NCI-H1092 (cell line): ENCODE results near the gene CABLES2.

ENCODE experiments used
- DNase-seq: peaks from one replicate; lab custom pipeline; 2025; lab: John Stamatoyannopoulos, UW

The CABLES2 gene

DNA sequence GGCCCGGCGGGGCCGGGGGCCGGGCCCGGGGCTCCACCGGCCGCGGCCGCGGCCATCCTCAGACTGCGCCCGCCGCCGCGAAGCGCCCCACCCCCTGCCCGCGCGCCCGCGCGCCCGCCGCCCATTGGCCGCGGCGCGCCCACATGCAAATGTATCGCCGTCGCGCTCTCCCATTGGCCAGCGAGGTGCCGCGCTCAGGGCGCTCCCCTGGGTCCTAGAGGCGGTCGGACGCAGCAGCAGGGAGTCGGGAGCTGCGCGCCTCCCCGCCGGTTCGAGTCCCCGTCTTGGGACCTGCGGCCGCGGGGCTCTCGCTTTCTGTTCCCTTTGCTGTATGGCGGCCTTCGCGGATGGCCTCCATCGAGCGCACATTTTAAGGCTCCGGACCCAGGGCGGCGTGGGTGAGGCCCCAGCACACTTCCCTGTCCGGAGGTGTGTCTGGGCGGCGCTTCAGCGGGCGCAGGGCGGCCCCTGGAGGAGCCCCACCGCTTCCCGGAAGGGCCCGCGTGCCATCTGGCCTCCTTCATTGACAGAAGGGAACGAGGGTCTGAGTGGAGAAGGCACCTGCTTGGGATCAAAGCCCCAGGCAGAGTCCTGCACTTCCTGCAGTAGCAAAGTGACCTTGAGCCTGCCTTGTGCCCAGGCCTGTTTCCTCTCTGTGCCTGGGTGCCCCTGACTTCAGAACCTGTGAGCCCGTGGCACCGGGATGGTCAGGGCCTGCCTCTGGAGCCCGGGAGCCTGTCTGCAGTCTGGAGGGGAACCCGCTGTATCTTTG, at the start of gene CABLES2:
Gene CABLES2, minus strand, starts transcription at position 65 of the 772 bp plus-strand sequence. Its CDS starts 9 bp downstream, at position 56.
- peak; percentile 91 for DNase-seq

DNA sequence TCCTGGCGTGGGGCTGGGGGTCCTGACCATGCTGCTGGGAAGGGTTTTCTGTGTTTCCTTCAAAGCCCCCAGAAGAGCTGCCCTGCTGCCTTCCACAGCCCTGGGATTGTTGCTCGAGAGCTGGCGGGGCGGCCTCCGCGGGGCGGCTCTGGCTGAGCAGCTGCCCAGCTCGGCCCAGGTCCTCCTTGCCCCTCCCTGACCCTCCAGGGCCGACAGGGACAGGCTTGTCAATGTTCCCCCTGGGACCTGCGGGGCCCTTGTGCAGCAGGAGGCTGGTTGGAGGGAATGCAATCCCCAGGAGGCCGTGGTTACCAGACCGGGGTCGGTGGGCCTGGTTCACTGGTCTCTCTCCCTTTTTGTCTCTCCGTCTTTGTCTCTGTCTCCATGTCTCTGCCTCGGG, 48.8 kb upstream of the CABLES2 start:
- no peak for DNase-seq

- DNase-seq: no peak
Measured at GRCh38 chr20:62454904-62455636, 48.0 kb upstream of the CABLES2 start.

DNA sequence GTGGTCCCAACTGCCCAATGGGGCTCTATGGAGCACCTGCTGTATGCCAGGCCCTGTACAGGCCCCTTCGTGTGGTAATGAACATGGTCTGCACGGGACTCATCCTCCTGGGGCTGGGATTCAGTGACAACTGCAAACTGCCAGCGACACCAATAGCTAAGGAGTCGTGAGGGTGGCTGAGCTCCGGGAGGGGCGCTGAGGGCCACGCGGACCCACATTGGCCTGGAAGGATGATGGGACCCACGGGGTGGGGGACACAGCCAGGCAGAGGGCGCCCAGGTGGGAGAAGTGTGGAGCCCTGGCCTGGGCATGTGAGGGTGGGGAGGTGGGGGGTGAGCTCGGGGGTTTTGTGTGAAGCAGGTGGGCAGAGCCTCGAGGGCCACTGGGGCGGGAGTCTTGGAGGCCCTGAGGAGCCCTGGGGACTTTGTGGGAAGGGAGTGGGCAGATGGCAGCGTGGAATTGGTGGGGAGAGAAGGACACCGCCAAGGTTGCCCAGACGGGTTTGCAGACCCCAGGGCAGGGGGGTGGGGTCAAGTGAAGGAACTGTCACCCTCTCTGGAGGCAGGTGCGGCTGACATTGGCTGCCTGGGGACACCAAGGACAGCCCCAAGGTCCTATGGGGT, 46.2 kb upstream of the CABLES2 start:
- no peak for DNase-seq

- DNase-seq: no peak
Measured at GRCh38 chr20:62452475-62453095, 45.5 kb upstream of the CABLES2 start.

GRCh38 chr20:62451970-62452369, 44.9 kb upstream of the CABLES2 start:
- no peak for DNase-seq

DNA sequence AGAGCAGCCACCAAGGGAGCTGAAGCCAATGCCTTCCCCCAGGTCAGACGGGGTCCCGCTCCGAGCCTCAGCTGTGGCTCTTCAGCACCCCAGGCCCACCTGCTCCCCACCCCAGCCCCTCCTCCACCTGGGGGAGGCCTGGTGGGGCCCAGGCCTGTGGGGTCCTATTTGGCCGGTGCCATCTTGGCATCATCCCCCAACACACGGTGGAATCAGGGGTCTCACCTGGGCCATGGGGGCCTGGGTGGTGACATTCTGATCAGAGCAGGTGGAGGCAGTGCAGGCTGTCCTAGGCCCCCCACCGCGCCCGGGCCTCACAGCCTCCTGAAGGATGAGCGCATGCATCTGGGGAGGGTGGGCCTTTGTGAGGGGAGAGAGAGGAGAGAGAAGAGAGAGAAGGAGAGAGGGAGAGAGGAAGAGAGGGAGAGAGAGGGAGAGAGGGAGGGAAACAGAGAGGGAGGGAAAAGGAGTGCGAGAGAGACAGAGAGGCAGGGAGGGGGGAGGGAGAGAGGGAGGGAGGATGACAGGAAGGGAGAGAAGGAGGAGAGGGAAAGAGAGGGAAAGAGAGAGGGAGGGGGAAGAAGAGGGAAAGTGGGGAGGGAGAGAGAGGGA, 44.2 kb upstream of the CABLES2 start:
- no peak for DNase-seq

GRCh38 chr20:62449951-62450691, 43.0 kb upstream of the CABLES2 start:
- no peak for DNase-seq

GRCh38 chr20:62448788-62449187, 41.7 kb upstream of the CABLES2 start:
- no peak for DNase-seq

DNA sequence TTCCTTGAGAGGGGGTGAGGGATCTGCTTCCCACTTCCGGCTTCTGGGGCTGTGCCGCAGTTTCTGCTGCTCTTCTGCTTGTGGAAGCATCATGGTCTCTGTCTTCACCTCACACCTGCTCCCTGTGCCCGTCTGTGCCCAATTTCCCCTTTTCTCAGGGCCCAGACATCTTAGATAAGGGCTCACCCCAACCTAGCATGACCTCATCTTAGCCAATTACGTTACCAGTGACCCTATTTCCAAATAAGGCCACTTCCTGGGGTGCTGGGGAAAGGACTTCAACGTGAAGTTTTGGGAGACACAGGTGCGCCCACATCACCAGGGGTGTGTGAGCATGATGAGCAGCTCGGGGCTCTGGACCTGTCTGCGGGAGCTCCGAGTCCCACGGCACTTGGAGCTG, 41.0 kb upstream of the CABLES2 start:
- DNase-seq: no peak

- DNase-seq: no peak
Measured at GRCh38 chr20:62446888-62447869, 40.1 kb upstream of the CABLES2 start.

DNA sequence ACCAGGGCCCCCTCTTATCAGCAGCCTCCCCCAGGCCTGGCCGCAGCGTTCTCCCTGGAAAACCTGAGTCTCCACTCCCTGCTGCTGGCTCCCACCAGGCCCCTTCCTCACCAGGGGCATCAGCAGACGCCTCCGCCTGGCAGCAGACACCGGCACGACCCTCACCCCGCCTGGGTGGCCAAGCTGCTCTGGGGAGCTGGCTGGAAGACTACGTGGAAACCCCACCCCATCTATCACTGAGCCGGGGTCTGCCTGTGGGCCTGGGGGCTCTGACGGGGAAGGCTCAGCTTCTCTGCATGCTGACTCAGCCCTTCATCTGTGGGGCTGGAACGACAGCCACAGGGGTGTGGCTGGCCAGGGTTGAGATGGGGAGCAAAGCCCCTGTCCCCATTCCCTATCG, 39.4 kb upstream of the CABLES2 start:
- DNase-seq: no peak

DNA sequence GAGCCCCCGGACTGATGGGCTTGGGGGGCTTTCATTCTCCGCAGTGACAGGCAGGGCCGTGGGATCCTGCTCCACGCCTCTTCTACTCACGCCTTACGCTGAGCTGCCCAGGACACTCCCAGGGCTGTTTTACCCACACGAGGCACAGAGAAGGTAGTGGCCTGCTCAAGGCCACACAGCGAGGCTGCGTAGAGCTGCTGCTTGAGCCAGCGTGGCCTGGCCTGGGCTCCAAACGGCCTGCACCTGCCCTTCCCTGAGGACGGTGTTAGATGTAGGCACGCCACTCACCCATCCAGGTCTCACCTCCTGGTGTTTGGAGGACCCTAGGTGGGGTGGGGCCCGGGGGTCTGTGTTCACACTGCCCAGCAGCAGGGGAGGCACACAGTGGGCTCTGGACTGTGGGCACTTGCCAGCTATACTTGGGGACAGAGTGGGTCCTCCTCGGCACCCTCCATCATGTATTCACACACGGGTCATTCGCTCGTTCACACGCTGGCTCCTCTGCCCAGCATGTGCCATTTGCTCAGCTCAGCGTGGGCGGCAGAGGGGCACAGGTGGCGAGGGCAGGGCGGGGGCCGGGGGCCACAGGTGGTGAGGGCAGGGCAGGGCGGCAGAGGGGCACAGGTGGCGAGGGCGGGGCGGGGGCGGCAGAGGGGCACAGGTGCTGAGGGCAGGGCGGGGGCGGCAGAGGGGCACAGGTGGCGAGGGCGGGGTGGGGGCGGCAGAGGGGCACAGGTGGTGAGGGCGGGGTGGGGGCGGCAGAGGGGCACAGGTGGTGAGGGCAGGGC, 38.7 kb upstream of the CABLES2 start:
- DNase-seq: no peak

DNA sequence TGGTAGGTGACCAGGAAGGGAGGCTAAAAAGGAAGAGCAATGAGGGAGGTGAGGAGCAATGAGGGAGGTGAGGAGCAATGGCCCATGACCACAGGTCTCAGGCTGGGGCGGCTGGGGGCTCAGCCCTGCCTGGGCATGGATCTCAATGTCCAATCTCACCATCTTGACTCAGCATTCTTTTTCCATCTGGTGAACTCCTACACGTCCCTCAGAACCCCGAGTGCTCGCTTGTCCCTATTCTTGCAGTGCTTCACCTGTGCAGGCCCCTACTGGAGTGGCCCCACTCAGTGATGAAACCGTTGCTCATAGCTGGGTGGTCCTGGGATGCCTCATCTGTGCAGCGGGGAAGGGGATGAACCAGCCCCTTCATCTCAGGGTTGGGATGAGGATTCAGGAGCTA, 37.2 kb upstream of the CABLES2 start:
- no peak for DNase-seq

DNA sequence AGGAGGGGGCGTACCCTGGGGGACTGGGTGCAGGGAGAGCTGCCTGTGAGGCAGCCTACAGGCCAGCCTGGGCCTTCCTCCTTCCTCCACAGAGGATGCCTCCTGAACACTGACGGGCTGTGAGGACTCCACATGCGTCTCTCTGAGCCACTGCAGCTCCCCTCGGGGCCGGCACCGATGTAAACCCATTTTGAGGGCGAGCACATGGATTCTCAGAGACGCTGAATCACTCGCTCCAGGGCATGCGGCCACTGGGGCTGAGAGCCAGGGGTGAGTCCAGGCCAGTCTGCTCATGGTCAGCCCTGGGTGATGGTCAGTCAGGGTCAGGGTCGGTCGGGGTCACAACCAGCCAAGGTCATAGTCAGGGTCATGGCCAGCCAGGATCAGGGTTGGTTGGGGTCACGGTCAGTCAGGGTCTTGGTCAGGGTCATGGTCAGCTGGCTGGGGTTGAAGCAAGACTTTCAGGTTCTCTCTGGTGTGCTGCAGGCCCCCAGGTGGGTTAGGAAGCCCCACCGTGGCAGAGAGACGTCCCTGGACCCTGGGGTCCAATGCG, 35.0 kb upstream of the CABLES2 start:
- DNase-seq: no peak

DNA sequence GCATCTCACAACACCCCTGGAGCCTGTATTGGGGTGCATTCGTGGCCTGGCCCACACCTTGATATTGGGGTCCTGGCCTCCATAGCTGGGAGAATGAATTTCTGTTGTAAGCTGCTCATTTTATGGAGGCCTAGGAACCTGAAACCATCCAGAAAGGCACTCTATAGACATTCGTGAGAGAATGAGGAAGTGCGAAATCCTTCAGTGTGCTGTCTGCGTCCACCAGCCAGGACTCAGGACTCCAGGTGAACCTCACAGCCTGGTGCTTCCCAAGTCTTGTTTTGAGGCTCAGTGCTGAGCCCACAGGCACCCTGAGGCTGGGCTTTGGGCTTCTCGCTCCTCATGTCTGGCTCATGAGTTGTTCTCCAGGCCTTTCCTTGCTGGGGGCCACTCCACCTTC, 32.1 kb upstream of the CABLES2 start:
- DNase-seq: no peak

GRCh38 chr20:62437927-62438326, 30.8 kb upstream of the CABLES2 start:
- peak; percentile 86 for DNase-seq

DNA sequence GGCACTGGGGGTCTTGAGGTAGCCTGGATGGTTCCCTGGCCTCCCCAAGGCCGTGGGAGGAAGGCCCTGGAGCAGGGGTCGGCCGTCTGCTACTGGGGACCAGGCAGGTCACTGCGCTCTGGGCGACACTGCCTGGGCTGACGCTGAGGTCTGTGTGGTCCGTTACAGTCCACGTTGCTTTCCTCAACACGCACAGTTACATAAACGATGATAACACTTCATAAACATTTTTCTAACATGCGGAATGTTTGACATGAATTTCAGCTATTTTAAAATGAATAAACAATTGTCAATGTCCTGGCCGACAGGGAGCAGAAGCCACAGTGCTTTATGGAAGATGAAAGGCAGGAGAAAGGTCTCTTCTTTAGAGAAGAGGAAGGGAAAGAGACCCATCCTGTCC, 30.4 kb upstream of the CABLES2 start:
- DNase-seq: no peak

DNA sequence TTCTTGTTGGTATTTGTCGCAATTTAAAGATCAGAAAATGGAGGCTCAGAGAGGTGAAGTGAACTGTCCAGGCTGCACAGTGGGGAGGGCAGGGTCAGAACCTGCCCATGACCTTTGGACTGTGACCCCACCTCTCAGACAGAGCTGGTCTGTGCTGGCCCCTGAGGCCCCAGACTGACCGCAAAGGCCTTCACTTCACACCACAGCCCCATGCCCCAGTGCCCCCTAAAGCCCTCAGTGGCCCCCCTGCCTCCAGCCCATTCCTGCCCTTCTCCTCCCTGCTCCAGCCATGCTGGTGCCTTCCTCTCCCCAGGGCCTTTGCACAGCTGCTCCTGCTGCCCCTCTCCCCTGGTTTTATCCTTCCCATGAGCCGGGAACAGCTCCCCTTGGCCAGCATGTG, 29.6 kb upstream of the CABLES2 start:
- no peak for DNase-seq
